Measurements from ENCODE around the gene NEUROG2.

The NEUROG2 gene

GRCh38 chr4:112473985-112474384 is 42.0 kb downstream of the NEUROG2 start:
- TF ChIP-seq REST (IDR thresholded peaks at IDR 0.05; ENCODE audit: low read depth) (no peak), FOXM1 (IDR thresholded peaks at IDR 0.05; ENCODE audit: borderline replicate concordance, low read depth) (no peak), CEBPB (IDR thresholded peaks at IDR 0.05) (no peak), ZBTB7A (IDR thresholded peaks at IDR 0.05; ENCODE audit: low read depth) (no peak), TCF12 (IDR thresholded peaks at IDR 0.05; ENCODE audit: low read depth) (no peak), CREB1 (IDR thresholded peaks at IDR 0.05; ENCODE audit: low read depth) (no peak)

- TF ChIP-seq USF1 (IDR thresholded peaks at IDR 0.05) (no peak), NFIC (IDR thresholded peaks at IDR 0.05) (no peak), MAX (IDR thresholded peaks at IDR 0.05) (no peak), CEBPB (IDR thresholded peaks at IDR 0.05) (no peak), TAF1 (IDR thresholded peaks at IDR 0.05; ENCODE audit: low read depth) (no peak), FOXM1 (IDR thresholded peaks at IDR 0.05; ENCODE audit: borderline replicate concordance, low read depth) (no peak), ZBTB7A (IDR thresholded peaks at IDR 0.05; ENCODE audit: low read depth) (no peak)
These were observed 43.7 kb downstream of the NEUROG2 start for GRCh38 chr4:112472318-112472717.

All from Ishikawa (cell line).